Mesodermal cell (in vitro differentiated cells): ENCODE measurements around the gene PRR5L.

Experiments
- H3K27ac ChIP-seq: 2 replicates; pipeline ENCODE4 v1.7.0; 2013; ENCODE audit warnings: mild to moderate bottlenecking, low read depth, low read length, moderate library complexity; ENCODE audit not compliant: severe bottlenecking
- H3K36me3 ChIP-seq: 2 replicates; pipeline ENCODE4 v1.7.1; 2013; ENCODE audit warnings: mild to moderate bottlenecking, low read length, moderate library complexity; ENCODE audit not compliant: control insufficient read depth, insufficient read depth
- H3K4me1 ChIP-seq: one replicate; pipeline ENCODE4 v1.7.1; 2013; ENCODE audit warnings: mild to moderate bottlenecking, low read length; ENCODE audit not compliant: insufficient read depth, control insufficient read depth, poor library complexity, severe bottlenecking
- H3K4me3 ChIP-seq: 2 replicates; pipeline ENCODE4 v1.7.0; 2013; ENCODE audit warnings: low read length, control low read depth, mild to moderate bottlenecking; ENCODE audit not compliant: insufficient read depth, poor library complexity, severe bottlenecking; ENCODE audit errors: extremely low read depth
- H3K9me3 ChIP-seq: 2 replicates; pipeline ENCODE4 v1.7.1; 2013; ENCODE audit warnings: mild to moderate bottlenecking, low read length, moderate library complexity; ENCODE audit not compliant: control insufficient read depth
- WGBS, 2 experiments: methylation state at CpG; one replicate each; pipeline ENCODE4 v1.1.5; 2013; ENCODE audit warnings: missing lambda C conversion rate in 2 of 2; ENCODE audit not compliant: insufficient coverage in 2 of 2; 5-methylcytosine and 5-hydroxymethylcytosine counted together

PRR5L gene

DNA sequence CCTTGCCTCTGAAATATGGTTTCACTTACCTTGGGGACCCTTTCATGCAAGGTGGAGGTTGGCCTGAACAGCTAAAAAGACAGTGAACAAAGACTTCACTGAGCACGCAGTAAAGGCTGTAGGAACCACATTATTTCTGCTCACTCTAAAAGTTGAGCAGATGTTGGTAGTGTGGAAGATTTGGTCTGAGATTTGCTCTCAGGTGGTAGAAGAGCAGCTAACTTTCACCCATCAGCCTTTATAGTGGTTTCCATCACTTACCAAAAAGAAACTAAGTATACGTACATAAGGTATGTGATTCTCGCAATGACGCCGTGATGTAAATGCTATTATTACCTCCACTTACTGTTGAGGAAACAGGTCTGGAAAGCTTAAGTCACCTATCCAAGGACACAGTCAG is 47.3 kb downstream of the PRR5L start:
- no peak overlapping the region for H3K4me3 ChIP-seq
- H3K36me3 ChIP-seq: no peaks in the 10 kb centered on the region
- WGBS, 2 experiments: 86 to 100% methylated on average over 1 to 3 of the region's 5 CpGs
- H3K4me1 ChIP-seq: peaks cover 16% of the 10 kb centered on the region
- H3K9me3 ChIP-seq: no peaks in the 10 kb centered on the region
- H3K27ac ChIP-seq: no peak overlapping the region

DNA sequence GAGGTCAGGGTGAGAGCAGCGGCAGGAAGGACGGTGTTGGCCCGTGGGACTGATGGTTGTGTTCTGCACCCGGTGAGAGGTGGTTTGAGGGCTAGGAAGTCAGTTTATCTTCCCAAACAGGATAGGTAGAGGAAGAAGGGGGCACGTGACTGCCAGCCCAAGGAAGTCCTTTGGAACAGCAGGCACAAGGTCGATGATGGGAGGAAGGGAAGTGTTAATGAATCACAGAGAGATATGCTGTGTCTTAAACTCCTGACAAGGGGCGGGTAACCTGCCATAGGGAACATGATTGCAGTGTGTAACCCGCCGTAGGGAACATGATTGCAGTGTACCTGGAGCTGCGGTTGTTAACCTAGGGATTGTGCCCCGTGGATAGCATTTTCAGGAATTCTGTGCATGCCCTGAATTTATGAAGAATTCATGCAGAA is 49.0 kb downstream of the PRR5L start:
- Histone ChIP-seq H3K9me3 (no peaks in the 10 kb centered on the region), H3K4me3 (no peak overlapping the region)

GRCh38 chr11:36345535-36346141 is 49.5 kb downstream of the PRR5L start:
- Histone ChIP-seq H3K36me3 (no peaks in the 10 kb centered on the region), H3K4me3 (no peak overlapping the region), H3K9me3 (no peaks in the 10 kb centered on the region), H3K4me1 (peaks cover 9% of the 10 kb centered on the region), H3K27ac (no peak overlapping the region)
- 94 to 97% methylated on average over 3 to 6 of the region's 7 CpGs for WGBS, 2 experiments

More for the DNA sequence above, 49.0 kb downstream of the PRR5L start:
- Histone ChIP-seq H3K36me3 (no peaks in the 10 kb centered on the region), H3K4me1 (peaks cover 14% of the 10 kb centered on the region), H3K27ac (no peak overlapping the region)
- WGBS, 2 experiments: 91 to 96% methylated on average over 9 to 11 of the region's 11 CpGs

- WGBS, 2 experiments: 100% methylated on average over 2 of the region's 5 CpGs; no CpG with 5 or more reads in 1 of the 2 experiments
- H3K27ac ChIP-seq: no peak overlapping the region
- H3K9me3 ChIP-seq: no peaks in the 10 kb centered on the region
Observed at GRCh38 chr11:36346562-36347383, 50.7 kb downstream of the PRR5L start.

GRCh38 chr11:36347384-36347906 is 51.4 kb downstream of the PRR5L start:
- H3K4me3 ChIP-seq: no peak overlapping the region
- no CpG with 5 or more reads among the region's 1 CpG for WGBS, 2 experiments

More at GRCh38 chr11:36346562-36347383, 50.7 kb downstream of the PRR5L start:
- Histone ChIP-seq H3K4me3 (no peak overlapping the region), H3K4me1 (peaks cover 7% of the 10 kb centered on the region), H3K36me3 (no peaks in the 10 kb centered on the region)

DNA sequence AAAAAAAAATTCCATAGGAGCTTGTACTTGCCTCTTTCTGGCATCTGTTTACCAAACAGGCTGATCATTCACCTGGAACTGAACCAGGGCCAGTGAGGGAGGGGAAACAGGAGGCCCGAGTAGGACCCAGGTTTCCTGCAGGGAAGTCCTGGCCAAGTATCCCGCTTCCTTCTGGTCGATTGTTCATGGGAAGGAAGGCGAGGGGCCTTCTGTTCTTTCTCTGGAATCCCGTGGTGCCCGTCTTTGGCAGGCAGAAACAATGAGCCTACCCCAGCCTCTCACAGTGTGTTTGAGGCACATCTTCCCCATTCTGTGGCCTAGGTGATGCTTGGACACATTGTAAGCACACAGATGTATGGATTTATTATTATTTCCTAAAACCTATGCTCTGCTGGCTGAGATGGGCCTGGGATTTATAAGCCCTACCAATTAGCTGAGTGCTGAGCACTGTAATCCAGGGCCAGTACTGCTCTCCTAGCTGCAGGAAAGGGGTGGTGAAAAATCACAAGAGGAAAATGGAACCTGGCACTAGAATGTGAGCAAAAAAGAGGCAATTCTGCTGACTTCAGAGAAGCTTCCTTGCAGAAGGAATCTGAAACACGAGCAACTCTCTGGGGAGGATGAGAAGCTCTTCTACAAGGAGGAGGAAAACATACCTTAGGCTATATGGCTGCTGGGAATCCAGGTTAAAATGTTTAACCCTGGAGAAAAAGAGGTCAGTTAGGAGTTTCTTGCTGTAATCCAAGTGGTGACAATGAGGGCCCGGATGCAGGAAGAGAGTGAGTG is 53.5 kb downstream of the PRR5L start:
- WGBS, 2 experiments: 77 to 79% methylated on average over 6 to 8 of the region's 8 CpGs
- H3K9me3 ChIP-seq: no peaks in the 10 kb centered on the region
- H3K36me3 ChIP-seq: no peaks in the 10 kb centered on the region
- no peaks in the 10 kb centered on the region for H3K4me1 ChIP-seq
- H3K4me3 ChIP-seq: no peak overlapping the region
- peak overlapping the region; percentile 49 for H3K27ac ChIP-seq

More at GRCh38 chr11:36347384-36347906, 51.4 kb downstream of the PRR5L start:
- no peak overlapping the region for H3K27ac ChIP-seq
- H3K4me1 ChIP-seq: peaks cover 7% of the 10 kb centered on the region
- H3K36me3 ChIP-seq: no peaks in the 10 kb centered on the region
- no peaks in the 10 kb centered on the region for H3K9me3 ChIP-seq

GRCh38 chr11:36350137-36350513 is 54.0 kb downstream of the PRR5L start:
- Histone ChIP-seq H3K4me3 (no peak overlapping the region), H3K9me3 (no peaks in the 10 kb centered on the region), H3K4me1 (peaks cover 3% of the 10 kb centered on the region), H3K36me3 (no peaks in the 10 kb centered on the region), H3K27ac (no peak overlapping the region)
- 80 to 86% methylated on average over 1 of the region's 1 CpG for WGBS, 2 experiments

DNA sequence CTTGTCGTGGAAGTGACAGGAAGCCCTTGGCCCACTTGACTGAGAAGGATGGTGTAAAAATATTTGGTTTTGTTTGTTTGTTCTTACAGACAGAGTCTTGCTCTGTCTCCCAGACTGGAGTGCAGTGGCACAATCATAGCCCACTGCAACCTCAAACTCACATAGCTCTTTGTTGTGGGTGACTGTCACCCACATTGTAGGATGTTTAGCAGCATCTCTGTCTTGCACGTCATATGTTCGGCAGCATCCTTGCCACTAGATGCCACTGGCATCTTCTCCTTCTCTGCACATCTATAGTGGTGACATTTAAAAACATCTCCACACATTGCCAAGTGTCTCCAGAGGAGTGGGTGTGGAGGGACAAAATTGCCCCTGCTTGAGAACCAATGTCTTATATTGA is 56.8 kb downstream of the PRR5L start:
- Histone ChIP-seq H3K4me3 (no peak overlapping the region), H3K4me1 (peaks cover 3% of the 10 kb centered on the region), H3K27ac (no peak overlapping the region), H3K9me3 (no peaks in the 10 kb centered on the region), H3K36me3 (no peaks in the 10 kb centered on the region)
- WGBS, 2 experiments: 83 to 100% methylated on average over 1 to 3 of the region's 3 CpGs

DNA sequence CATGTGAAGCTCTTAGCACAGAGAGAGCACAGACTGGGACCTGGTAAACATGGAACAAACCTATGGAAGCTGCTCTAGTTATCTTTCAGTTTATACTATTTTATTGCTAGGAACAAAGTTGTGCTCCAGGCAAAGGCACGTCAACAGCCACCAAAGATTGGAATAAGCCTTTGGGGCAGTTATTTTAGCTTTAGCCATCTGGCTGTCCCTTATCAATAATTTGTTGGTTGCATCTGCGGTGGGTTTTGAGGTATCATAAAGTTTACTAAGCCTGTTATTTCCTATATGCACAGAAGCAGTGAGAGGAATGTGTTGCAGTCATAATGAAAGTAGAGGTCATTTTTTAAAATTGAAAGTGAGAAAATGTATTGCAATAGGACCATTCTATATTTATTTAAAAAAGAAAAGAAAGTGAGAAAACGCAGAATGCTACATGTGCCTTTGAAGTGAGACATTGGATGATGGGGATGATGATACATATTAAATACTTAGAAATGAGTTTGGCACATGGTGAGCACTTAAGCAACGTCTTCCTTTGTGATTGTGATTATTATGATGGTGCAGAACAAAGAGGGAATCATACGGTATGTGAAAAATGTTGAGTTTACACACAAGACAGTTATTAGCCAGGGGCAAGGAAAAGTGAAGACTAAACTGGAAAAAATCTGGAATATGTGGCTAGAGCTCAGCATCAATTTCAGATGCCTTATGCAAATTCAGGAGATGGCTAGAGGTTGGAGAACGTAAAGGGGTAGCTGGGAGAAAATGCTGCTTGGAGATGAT is 58.3 kb downstream of the PRR5L start:
- H3K36me3 ChIP-seq: no peaks in the 10 kb centered on the region

DNA sequence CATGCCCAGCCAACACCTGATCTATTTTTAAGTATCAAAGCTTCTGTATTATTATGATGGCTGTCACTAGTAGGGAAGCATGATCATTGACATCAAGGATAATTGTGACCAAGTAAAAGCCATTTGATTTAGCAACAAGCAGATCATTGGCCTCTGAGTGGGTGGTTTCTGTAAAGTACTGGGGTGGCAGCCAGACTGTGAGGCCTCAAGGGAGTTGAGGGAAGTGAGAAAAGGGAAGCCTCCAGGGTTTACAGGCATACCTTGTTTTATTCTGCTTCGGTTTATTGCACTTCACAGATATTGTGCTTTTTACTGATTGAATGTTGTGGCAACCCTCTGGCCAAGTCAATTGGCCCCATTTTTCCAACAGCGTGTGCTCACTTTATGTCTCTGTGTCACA is 60.1 kb downstream of the PRR5L start:
- Histone ChIP-seq H3K9me3 (no peaks in the 10 kb centered on the region), H3K4me1 (peaks cover 11% of the 10 kb centered on the region), H3K4me3 (no peak overlapping the region), H3K27ac (no peak overlapping the region), H3K36me3 (no peaks in the 10 kb centered on the region)
- WGBS, 2 experiments: 92 to 100% methylated on average over 1 to 2 of the region's 2 CpGs

More for the DNA sequence above, 58.3 kb downstream of the PRR5L start:
- no peak overlapping the region for H3K4me3 ChIP-seq
- no peak overlapping the region for H3K27ac ChIP-seq
- WGBS, 2 experiments: 76 to 94% methylated on average over 4 to 6 of the region's 6 CpGs
- no peaks in the 10 kb centered on the region for H3K9me3 ChIP-seq
- peaks cover 3% of the 10 kb centered on the region for H3K4me1 ChIP-seq
